ENCODE data around the gene DDX39B. TPM values are rescaled to one million over a fixed set of nuclear protein-coding genes. Genes with fewer than 3 reads are reported as not detected.

DDX39B gene
- total and polyA plus RNA-seq, 2 donors (not counting 3 experiments of a cell fraction or from before 2014, with no cell fraction given), result 453 to 766 TPM

GRCh38 chr6:31495580-31495979 lies 46.2 kb downstream of the DDX39B start:
- CTCF ChIA-PET, result interaction anchor here (0.8 to 4.4 kb wide), 10 partner anchors 12 to 102 kb away, joined by 3 to 45 read pairs (median 5); partner anchors contain the start of genes ATP6V1G2, DDX39B and MCCD1
- Histone ChIP-seq H3K9me3 (replicated peaks; ENCODE audit: control insufficient read depth, insufficient read depth, low read length) (no peaks in the 10 kb centered on the region), H3K27me3 (ENCODE audit: control insufficient read depth in 2 of 2, insufficient read depth in 2 of 2, low read length in 2 of 2) (no peaks in the 10 kb centered on the region), H3K36me3 (ENCODE audit: control insufficient read depth in 2 of 2, extremely low read depth in 1 of 2, insufficient read depth in 2 of 2, low read length in 2 of 2) (no peaks in the 10 kb centered on the region), H4K20me1 (replicated peaks; ENCODE audit: control insufficient read depth, extremely low read depth, insufficient read depth, low read length) (no peaks in the 10 kb centered on the region), H3K4me2 (ENCODE audit: insufficient read depth, low read length) (peak overlapping the region; percentile 89), H3K4me3 (replicated peaks in 1 of 3; ENCODE audit: insufficient read depth in 1 of 3, low read depth in 1 of 3, low read length in 3 of 3) (peak overlapping the region in 2 of 3 experiments; percentile 44 to 84), H3K4me1 (ENCODE audit: control insufficient read depth, extremely low read depth, insufficient read depth, low read length) (peaks cover 20% of the 10 kb centered on the region), H3K79me2 (ENCODE audit: control insufficient read depth, insufficient read depth, low read length) (peaks cover 44% of the 10 kb centered on the region), H3K9me1 (replicated peaks; ENCODE audit: control insufficient read depth, extremely low read depth, insufficient read depth, low read length) (no peaks in the 10 kb centered on the region), H2AFZ (ENCODE audit: low read depth, low read length) (no peak overlapping the region), H3K27ac (ENCODE audit: insufficient read depth, low read depth, low read length) (peak overlapping the region; percentile 74), H3K9ac (replicated peaks; ENCODE audit: extremely low read depth, insufficient read depth, low read length) (peak overlapping the region; percentile 75)
- POLR2A ChIA-PET, result interaction anchor here (0.6 to 1.6 kb wide), 3 partner anchors 37 to 111 kb away, joined by 3 to 4 read pairs (median 3); no protein-coding TSS in a partner anchor
- DNase-seq (ENCODE audit: low read depth, low spot score) (peak; percentile 27), FAIRE-seq (no peak)
- intact Hi-C loops (cut with micrococcal nuclease) (no loop called here), dilution Hi-C loops (cut with MboI; ENCODE audit: extremely low pct_ligation_motif_present, low sequenced_read_pairs) (no loop called here)
- TF ChIP-seq JUN (IDR thresholded peaks at IDR 0.05; ENCODE audit: borderline replicate concordance, insufficient read depth, insufficient read length, low read depth) (no peak), FOS (IDR thresholded peaks at IDR 0.05; ENCODE audit: borderline replicate concordance, insufficient read depth, low read length) (peak; percentile 34)
- BruUV-seq (replicated peaks), result no TSS peak

GRCh38 chr6:31493875-31494694 lies 47.7 kb downstream of the DDX39B start:
- H3K79me2 ChIP-seq (ENCODE audit: control insufficient read depth, insufficient read depth, low read length), result peaks cover 31% of the 10 kb centered on the region
- CTCF ChIA-PET, result interaction anchor here (1.0 to 4.4 kb wide), 15 partner anchors 16 to 103 kb away, joined by 3 to 45 read pairs (median 7); partner anchors contain the start of genes ATP6V1G2, DDX39B, MCCD1 and NFKBIL1
- dilution Hi-C loops (cut with MboI; ENCODE audit: extremely low pct_ligation_motif_present, low sequenced_read_pairs), result no loop called here
- H3K27me3 ChIP-seq (ENCODE audit: control insufficient read depth in 2 of 2, insufficient read depth in 2 of 2, low read length in 2 of 2), result no peaks in the 10 kb centered on the region
- H2AFZ ChIP-seq (ENCODE audit: low read depth, low read length), result peak overlapping the region; percentile 88
- no peaks in the 10 kb centered on the region for H3K9me1 ChIP-seq (replicated peaks; ENCODE audit: control insufficient read depth, extremely low read depth, insufficient read depth, low read length)
- no peaks in the 10 kb centered on the region for H3K36me3 ChIP-seq (ENCODE audit: control insufficient read depth in 2 of 2, extremely low read depth in 1 of 2, insufficient read depth in 2 of 2, low read length in 2 of 2)
- H3K27ac ChIP-seq (ENCODE audit: insufficient read depth, low read depth, low read length), result peak overlapping the region; percentile 74
- BruUV-seq (replicated peaks), result no TSS peak
- peak overlapping the region; percentile 44 to 84 (median 58) for H3K4me3 ChIP-seq (replicated peaks in 1 of 3; ENCODE audit: insufficient read depth in 1 of 3, low read depth in 1 of 3, low read length in 3 of 3)
- no peaks in the 10 kb centered on the region for H4K20me1 ChIP-seq (replicated peaks; ENCODE audit: control insufficient read depth, extremely low read depth, insufficient read depth, low read length)
- FAIRE-seq (peak; percentile 31), DNase-seq (ENCODE audit: low read depth, low spot score) (peak; percentile 86)
- peaks cover 20% of the 10 kb centered on the region for H3K4me1 ChIP-seq (ENCODE audit: control insufficient read depth, extremely low read depth, insufficient read depth, low read length)
- H3K4me2 ChIP-seq (ENCODE audit: insufficient read depth, low read length), result peak overlapping the region; percentile 89
- no peaks in the 10 kb centered on the region for H3K9me3 ChIP-seq (replicated peaks; ENCODE audit: control insufficient read depth, insufficient read depth, low read length)
- TF ChIP-seq MYC (IDR thresholded peaks at IDR 0.05; ENCODE audit: low read depth, low read length) (no peak), MAX (IDR thresholded peaks at IDR 0.05; ENCODE audit: insufficient read depth, insufficient read length) (no peak), POLR2AphosphoS5 (IDR thresholded peaks at IDR 0.05; ENCODE audit: insufficient read depth, low read depth, low read length) (no peak), CTCF (IDR thresholded peaks at IDR 0.05; ENCODE audit: extremely low read depth in 1 of 2, insufficient read depth in 1 of 2, low read depth in 1 of 2, low read length in 2 of 2) (peak; percentile 84 to 95)
- peak overlapping the region; percentile 75 for H3K9ac ChIP-seq (replicated peaks; ENCODE audit: extremely low read depth, insufficient read depth, low read length)
- intact Hi-C loops (cut with micrococcal nuclease), result loop anchor here (1.0 to 5.0 kb wide), 8 partner anchors 32 to 338 kb away; partner anchors contain the start of genes ATP6V1G2, C6orf47, DDX39B and GPANK1
- POLR2A ChIA-PET, result interaction anchor here (0.6 to 1.6 kb wide), 4 partner anchors 38 to 67 kb away, joined by 3 to 8 read pairs (median 4); partner anchors contain the start of gene DDX39B

Measured in endothelial cell of umbilical vein (primary cell).